ENCODE data around the gene LRMDA. TPM values are rescaled to one million over a fixed set of nuclear protein-coding genes. Genes with fewer than 3 reads are reported as not detected.

Gene LRMDA
- polyA plus RNA-seq, 3 donors: 39.8 to 59.6 (median 56.4) TPM

DNA sequence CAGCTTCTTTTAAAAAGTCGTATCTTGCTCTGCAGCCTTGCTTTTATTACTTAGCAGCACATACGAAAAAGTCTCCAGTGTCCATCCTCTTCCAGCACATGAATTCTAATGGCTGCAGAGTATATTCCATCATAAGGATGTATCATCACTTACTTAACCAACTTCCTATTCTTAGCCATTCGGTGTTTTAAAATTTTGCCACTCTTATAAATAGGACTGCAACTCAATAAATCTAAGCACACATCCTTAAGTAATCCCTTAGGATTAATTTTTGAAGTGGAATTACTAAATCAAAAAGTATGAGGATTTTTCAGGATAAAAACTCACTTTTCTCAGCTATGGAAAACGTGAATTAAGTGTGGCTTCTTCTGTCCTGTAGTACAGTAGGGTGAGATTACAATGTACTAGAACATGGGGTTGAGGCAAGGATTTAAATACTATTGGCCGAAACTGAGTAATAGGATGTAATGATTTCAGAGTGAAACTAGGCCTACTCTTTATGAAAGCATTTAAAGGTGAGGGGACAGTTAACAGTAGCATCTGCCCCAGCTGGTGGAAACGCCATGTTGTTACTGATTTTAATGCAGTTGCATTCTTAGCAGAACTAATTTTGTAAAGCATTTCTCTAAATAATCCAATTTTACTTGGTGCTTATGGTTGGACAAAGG is 1035.5 kb downstream of the LRMDA start:
- no peak overlapping the region for H3K4me3 Mint-ChIP-seq
- H3K27me3 Mint-ChIP-seq (ENCODE audit: low read depth in 3 of 3): no peaks in the 10 kb centered on the region
- H3K36me3 ChIP-seq (replicated peaks in 1 of 2; ENCODE audit: control insufficient read depth in 1 of 2, insufficient read depth in 2 of 2, low read length in 2 of 2): no peaks in the 10 kb centered on the region
- no peak for DNase-seq
- no peak overlapping the region for H3K4me3 ChIP-seq (replicated peaks in 1 of 3; ENCODE audit: low read depth in 2 of 3, low read length in 3 of 3)
- TF ChIP-seq, protein P1, sequence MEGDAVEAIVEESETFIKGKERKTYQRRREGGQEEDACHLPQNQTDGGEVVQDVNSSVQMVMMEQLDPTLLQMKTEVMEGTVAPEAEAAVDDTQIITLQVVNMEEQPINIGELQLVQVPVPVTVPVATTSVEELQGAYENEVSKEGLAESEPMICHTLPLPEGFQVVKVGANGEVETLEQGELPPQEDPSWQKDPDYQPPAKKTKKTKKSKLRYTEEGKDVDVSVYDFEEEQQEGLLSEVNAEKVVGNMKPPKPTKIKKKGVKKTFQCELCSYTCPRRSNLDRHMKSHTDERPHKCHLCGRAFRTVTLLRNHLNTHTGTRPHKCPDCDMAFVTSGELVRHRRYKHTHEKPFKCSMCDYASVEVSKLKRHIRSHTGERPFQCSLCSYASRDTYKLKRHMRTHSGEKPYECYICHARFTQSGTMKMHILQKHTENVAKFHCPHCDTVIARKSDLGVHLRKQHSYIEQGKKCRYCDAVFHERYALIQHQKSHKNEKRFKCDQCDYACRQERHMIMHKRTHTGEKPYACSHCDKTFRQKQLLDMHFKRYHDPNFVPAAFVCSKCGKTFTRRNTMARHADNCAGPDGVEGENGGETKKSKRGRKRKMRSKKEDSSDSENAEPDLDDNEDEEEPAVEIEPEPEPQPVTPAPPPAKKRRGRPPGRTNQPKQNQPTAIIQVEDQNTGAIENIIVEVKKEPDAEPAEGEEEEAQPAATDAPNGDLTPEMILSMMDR (IDR thresholded peaks at IDR 0.05): no peak
- no peaks in the 10 kb centered on the region for H3K36me3 Mint-ChIP-seq
- peaks cover 2% of the 10 kb centered on the region for H3K4me1 Mint-ChIP-seq
- peaks cover 0 to 3% (median 0%) of the 10 kb centered on the region in 7 donors for H3K9me3 Mint-ChIP-seq
- H3K4me1 ChIP-seq (ENCODE audit: control insufficient read depth in 1 of 2, insufficient read depth in 2 of 2, low read length in 2 of 2): no peaks in the 10 kb centered on the region
- H3K27me3 ChIP-seq (ENCODE audit: control insufficient read depth in 2 of 2, insufficient read depth in 2 of 2, low read length in 2 of 2): no peaks in the 10 kb centered on the region
- no peaks in the 10 kb centered on the region for H3K79me2 ChIP-seq (ENCODE audit: insufficient read depth, low read length)
- H4K20me1 ChIP-seq (ENCODE audit: insufficient read depth, low read length): no peaks in the 10 kb centered on the region
- H3K4me2 ChIP-seq (replicated peaks; ENCODE audit: extremely low read depth, low read length, poor library complexity, severe bottlenecking): no peak overlapping the region
- H2AFZ ChIP-seq (ENCODE audit: insufficient read depth, low read depth, low read length, poor library complexity, severe bottlenecking): no peak overlapping the region
- no peak overlapping the region for H3K9ac ChIP-seq (ENCODE audit: insufficient read depth, low read length, poor library complexity, severe bottlenecking)
- WGBS (ENCODE audit: insufficient coverage): 95% methylated on average over 3 of the region's 6 CpGs
- no peak overlapping the region for H3K27ac ChIP-seq (ENCODE audit: low read depth in 1 of 2, low read length in 2 of 2)
- intact Hi-C loops (cut with micrococcal nuclease): no loop called here
- peak overlapping the region in 1 of 7 donors; percentile 27 for H3K27ac Mint-ChIP-seq
- no peaks in the 10 kb centered on the region for H3K9me3 ChIP-seq (replicated peaks in 1 of 2; ENCODE audit: control insufficient read depth in 1 of 2, insufficient read depth in 1 of 2, low read length in 2 of 2)

DNA sequence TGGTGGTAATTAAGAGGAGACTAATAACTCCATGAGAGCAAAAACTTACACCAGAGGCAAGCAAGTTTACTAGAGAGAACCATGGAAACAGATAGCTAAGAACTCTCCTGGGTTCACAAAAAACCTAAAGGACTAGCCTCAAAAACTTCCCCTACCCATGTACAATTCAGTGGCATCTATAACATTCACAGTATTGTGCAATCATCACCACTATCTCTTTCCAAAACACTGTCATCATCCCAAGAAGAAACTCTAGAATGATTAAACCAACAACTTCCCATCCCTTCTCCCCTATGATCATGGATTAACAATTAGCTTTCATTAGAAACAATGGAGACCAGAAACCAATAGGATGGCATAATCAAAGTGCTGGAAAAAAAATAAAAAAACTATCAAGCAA is 1038.3 kb downstream of the LRMDA start:
- peaks cover 0 to 6% (median 0%) of the 10 kb centered on the region in 7 donors for H3K9me3 Mint-ChIP-seq
- no peak overlapping the region for H3K9ac ChIP-seq (ENCODE audit: insufficient read depth, low read length, poor library complexity, severe bottlenecking)
- H3K4me1 Mint-ChIP-seq: no peaks in the 10 kb centered on the region

More for the DNA sequence above, 1038.3 kb downstream of the LRMDA start:
- intact Hi-C loops (cut with micrococcal nuclease): no loop called here
- DNase-seq: no peak
- H3K27ac ChIP-seq (ENCODE audit: low read depth in 1 of 2, low read length in 2 of 2): no peak overlapping the region
- no peaks in the 10 kb centered on the region for H3K9me3 ChIP-seq (replicated peaks in 1 of 2; ENCODE audit: control insufficient read depth in 1 of 2, insufficient read depth in 1 of 2, low read length in 2 of 2)
- no peak overlapping the region for H3K4me3 ChIP-seq (replicated peaks in 1 of 3; ENCODE audit: low read depth in 2 of 3, low read length in 3 of 3)
- H3K27me3 Mint-ChIP-seq (ENCODE audit: low read depth in 3 of 3): no peaks in the 10 kb centered on the region
- no peaks in the 10 kb centered on the region for H3K4me1 ChIP-seq (ENCODE audit: control insufficient read depth in 1 of 2, insufficient read depth in 2 of 2, low read length in 2 of 2)
- no peaks in the 10 kb centered on the region for H4K20me1 ChIP-seq (ENCODE audit: insufficient read depth, low read length)
- TF ChIP-seq, protein P1 (IDR thresholded peaks at IDR 0.05): no peak
- H3K4me3 Mint-ChIP-seq: no peak overlapping the region
- no peaks in the 10 kb centered on the region for H3K79me2 ChIP-seq (ENCODE audit: insufficient read depth, low read length)
- no peaks in the 10 kb centered on the region for H3K36me3 ChIP-seq (replicated peaks in 1 of 2; ENCODE audit: control insufficient read depth in 1 of 2, insufficient read depth in 2 of 2, low read length in 2 of 2)
- H2AFZ ChIP-seq (ENCODE audit: insufficient read depth, low read depth, low read length, poor library complexity, severe bottlenecking): no peak overlapping the region
- H3K36me3 Mint-ChIP-seq: no peaks in the 10 kb centered on the region
- H3K4me2 ChIP-seq (replicated peaks; ENCODE audit: extremely low read depth, low read length, poor library complexity, severe bottlenecking): no peak overlapping the region
- no peak overlapping the region for H3K27ac Mint-ChIP-seq
- no peaks in the 10 kb centered on the region for H3K27me3 ChIP-seq (ENCODE audit: control insufficient read depth in 2 of 2, insufficient read depth in 2 of 2, low read length in 2 of 2)

Measured in CD14-positive monocyte (primary cell).